HG03442 (cell line): ENCODE measurements around the gene PITPNC1.
"Not testable (repeated sequence)": the region's sequence is repeated elsewhere in the genome, so short reads cannot be mapped to it uniquely, and the experiment has no call there.

ENCODE experiments used
- ATAC-seq: cut with Tn5 transposase; IDR thresholded peaks from one replicate; pipeline ENCODE4 v1.9.1; 2021; ENCODE audit warnings: mild to moderate bottlenecking, moderate library complexity; ENCODE audit not compliant: unreplicated experiment

PITPNC1 gene

GRCh38 chr17:67393809-67394397 is 16.8 kb downstream of the PITPNC1 start:
- no peak for ATAC-seq

DNA sequence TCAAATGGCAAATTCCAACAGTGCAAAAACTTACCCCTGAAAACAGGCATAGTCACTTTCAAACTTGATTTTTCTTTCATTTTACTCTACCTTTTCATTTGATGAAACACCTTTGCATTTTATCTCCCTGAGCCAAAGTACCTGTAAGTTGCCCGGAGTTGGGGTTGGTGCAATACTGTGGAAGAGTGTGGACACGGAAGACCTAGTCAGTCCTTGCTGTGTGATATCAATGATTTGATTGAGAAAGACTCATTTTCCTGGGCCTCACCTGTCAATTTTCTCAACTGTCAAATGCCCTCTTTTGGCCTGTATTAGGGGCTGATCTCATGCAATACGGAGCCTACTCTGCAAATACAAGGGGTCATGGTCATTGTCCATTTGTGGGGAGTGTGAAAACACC is 22.6 kb downstream of the PITPNC1 start:
- ATAC-seq: no peak

GRCh38 chr17:67400193-67400592 is 23.1 kb downstream of the PITPNC1 start:
- ATAC-seq: no peak

DNA sequence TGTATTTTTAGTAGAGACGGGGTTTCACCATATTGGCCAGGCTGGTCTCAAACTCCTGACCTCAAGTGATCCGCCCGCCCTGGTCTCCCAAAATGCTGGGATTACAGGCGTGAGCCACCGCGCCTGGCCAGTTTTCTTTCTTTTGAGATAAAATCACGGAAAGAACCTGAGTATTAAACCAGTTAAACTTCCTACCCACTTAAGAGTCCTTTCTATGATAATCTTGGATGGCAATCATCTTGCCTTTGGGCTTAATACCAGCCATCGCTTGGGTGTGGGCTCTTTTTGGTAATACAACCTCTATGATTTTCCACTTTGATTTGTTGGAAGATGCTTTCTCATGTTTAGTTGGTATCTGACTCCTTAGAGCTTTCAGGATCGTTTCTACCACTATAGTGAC is 24.0 kb downstream of the PITPNC1 start:
- no peak for ATAC-seq

DNA sequence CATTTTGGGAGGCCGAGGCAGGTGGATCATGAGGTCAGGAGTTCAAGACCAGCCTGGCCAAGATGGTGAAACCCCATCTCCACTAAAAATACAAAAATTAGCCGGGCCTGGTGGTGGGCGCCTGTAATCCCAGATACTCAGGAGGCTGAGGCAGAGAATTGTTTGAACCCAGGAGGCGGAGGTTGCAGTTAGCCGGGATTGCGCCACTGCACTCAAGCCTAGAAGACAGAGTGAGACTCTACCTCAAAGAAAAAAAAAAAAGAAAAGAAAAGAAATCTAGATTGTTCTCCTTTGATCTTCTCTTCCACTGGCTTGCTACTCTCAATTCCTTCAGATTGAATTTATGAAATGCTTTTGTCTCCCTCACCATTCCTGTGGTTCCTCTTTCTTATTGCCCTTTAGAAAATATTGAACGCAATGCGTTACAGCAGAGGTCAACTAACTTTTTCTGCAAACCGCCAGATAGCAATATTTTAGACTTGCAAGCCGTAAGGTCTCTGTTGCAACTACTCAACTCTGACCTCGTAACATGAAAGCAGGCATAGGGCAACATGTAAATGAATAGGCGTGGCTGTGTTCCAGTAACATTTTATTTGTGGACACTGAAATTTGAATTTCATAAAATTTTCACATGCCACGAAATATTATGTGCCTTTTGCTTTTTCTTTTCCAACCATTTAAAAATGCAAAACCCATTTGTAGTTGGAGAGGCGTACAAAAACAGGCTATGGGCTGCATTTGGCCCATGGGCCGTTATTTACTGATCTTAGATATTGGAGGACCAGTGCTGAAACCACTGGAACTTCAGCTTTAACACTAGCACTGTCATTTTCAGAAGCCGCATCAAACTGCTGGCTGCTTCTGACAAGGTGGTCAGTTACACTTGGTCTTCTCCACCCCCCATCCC is 24.8 kb downstream of the PITPNC1 start:
- ATAC-seq: no peak

GRCh38 chr17:67403065-67403464 is 26.0 kb downstream of the PITPNC1 start:
- ATAC-seq: no peak

GRCh38 chr17:67403483-67403882 is 26.4 kb downstream of the PITPNC1 start:
- no peak for ATAC-seq

DNA sequence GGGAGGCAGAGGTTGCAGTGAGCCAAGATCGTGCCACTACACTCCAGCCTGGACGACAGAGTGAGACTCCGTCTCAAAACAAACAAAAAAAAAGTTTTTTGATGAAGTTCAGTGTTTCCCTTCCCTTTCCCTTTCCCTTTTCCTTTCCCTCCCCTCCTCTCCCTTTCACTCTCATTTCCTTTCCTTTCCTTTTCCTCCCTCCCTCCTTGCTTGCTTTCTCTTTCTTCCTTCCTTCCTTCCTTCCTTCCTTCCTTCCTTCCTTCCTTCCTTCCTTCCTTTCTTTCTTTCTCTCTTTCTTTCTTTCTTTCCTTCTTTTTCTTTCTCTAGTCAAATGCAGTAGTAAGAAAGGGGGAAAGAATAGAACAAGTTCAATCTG is 31.4 kb downstream of the PITPNC1 start:
- not testable (repeated sequence) for ATAC-seq

GRCh38 chr17:67411397-67411796 is 34.3 kb downstream of the PITPNC1 start:
- ATAC-seq: no peak

DNA sequence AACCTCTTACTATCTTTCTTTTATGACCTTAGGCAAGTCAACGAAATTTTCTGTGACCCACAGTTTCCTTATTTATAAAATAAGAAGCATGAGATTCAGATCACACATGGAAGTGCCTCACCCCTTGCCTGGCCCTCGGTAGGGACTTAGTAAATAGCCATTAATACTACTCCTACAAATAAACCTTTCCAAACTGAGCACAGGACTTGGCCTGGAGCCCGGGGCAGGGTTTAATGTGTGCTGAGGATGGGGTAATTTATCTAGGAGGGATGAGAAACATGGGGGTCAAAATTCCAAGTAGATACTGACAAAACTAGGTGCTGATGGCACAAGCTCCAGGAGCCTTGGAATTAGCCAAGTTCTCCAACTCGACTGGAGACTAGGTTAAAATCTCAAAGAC is 35.0 kb downstream of the PITPNC1 start:
- ATAC-seq: no peak

GRCh38 chr17:67412941-67413340 is 35.9 kb downstream of the PITPNC1 start:
- ATAC-seq: no peak

DNA sequence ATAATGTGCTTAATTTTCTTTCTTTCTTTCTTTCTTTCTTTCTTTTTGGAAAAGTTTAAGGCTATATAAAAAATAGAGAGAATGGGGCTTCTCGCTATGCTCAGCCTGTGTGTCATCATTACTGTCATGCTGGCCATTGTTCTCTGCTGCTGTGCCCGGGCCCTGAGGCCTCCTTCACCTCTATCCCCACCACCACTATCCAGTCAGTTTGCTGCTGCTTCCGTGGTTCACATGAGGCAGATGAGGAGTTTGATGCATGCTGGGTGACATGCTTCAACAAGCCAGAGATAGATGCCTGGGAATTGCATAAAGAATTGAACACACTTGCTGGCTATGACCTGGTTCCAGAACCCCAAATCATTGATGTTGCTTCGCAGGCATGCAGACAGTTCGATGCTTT is 36.3 kb downstream of the PITPNC1 start:
- ATAC-seq: no peak

GRCh38 chr17:67414130-67414529 is 37.0 kb downstream of the PITPNC1 start:
- ATAC-seq: no peak

DNA sequence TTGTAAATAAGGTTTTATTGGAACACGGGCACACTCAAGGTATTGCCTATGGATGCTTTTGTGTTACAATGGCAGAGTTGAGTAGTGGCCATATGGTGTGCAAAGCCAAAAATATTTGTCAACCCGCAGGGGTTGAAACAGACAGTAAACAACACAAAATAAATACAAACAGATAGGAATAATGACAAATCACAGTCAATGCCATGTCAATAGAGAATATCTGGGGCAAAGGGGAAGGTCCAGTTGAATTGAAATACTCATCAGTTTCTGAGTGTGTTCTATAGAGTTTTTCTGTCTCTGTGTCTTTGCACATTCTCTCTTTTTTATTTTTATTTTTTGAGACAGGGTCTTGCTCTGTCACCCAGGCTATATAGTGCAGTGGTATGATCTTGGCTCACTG is 37.5 kb downstream of the PITPNC1 start:
- no peak for ATAC-seq

GRCh38 chr17:67415291-67415690 is 38.2 kb downstream of the PITPNC1 start:
- no peak for ATAC-seq

DNA sequence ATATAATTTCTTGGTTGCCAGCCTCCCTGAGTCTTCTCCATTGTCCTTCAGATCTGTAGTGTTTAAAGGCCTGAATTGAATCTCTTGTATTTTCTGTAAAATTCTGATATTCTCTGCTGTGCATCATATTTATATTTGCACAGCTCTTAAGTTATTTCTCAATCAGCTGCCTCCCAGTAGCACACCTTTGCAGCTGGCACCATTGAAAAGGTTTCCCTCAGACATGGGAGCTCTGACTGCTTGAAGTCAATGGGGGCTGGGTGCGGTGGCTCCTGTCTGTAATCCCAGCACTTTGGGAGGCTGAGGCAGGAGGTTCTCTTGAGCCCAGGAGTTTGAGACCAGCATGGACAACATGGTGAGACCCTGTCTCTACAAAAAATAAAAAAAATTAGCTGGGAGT is 40.4 kb downstream of the PITPNC1 start:
- no peak for ATAC-seq

- no peak for ATAC-seq
These were observed 43.9 kb downstream of the PITPNC1 start for GRCh38 chr17:67420994-67421393.

DNA sequence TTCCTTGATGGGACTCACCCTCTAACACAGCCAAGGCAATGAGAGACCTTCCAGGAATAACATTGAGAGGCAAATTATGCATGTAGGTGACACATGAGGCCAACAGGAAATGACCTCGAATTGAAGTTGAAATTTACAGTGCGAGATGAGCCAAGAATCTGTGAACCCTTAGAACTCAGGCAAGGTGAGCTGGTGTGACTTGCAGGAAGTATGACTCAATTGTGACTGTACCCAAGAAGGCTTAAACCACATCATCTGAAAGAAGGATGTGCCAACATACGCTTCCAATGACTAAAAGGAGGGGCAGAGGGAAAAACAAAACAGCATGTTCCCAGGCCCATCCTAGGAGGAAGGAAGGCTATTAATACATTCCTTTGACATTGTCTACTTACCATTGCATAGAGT is 44.8 kb downstream of the PITPNC1 start:
- ATAC-seq: peak; percentile 55

GRCh38 chr17:67422296-67422695 is 45.2 kb downstream of the PITPNC1 start:
- ATAC-seq: not testable (repeated sequence)

DNA sequence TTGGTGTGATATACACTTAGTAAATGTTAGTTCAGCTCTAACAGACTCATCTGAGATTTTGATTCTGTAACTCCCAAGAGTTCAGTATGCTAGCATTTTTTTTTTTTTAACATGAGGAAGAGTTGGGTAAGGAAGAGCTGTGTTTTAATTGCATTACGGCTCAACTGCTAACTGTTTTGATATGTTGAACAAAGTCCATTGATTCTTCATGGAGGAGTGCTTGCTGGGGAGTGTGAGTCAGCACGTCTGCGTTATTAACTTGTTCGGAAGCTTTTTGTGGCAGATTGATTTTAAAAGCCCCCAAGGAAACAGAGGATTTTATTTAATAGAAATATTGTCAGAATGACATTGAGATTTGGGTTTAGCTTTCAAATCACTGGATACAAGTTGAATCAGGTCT is 45.8 kb downstream of the PITPNC1 start:
- no peak for ATAC-seq

- ATAC-seq: no peak
These were observed 48.6 kb downstream of the PITPNC1 start for GRCh38 chr17:67425571-67426160.

- ATAC-seq: no peak
These were observed 50.3 kb downstream of the PITPNC1 start for GRCh38 chr17:67427424-67427823.
